ENCODE data around the gene PCK1. TPM values are rescaled to one million over a fixed set of nuclear protein-coding genes. Genes with fewer than 3 reads are reported as not detected.

The PCK1 gene
- total RNA-seq, 1 experiment from 2014 or later, result 0.21 TPM

DNA sequence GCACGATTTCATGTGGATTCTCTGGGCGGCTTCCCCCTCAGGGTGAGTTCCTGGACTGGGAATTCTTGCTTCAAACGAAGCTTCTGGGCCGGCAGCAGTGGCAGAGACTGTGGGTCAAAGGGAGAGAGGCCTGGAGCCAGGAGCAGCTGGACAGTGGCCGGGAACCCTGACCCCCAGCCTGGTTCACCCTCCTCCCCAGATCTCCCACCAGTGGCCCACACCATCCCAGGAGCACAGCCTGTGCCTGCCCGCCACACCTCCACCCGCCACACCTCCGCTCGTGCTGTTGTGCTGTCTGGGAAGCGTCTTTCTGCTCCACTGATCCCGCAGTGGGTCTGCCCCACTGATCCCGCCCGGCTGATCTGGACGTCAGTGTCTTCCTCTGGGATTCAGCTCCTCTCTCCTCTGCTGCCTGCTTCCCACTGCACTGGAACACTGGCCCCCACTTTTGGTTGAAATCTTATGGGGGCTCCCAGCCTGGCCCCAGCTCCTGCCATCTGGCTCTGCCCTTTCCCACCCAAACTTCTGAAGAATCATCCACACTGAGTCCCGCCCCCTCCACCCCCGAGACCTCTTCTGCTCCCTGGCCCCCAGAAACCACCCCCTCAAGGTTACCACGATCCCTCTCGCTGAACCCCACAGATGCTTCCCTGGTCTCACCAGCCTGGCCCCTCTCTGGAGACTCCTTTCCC, 49.5 kb downstream of the PCK1 start:
- DNase-seq (ENCODE audit: low read depth, low spot score) (no peak), ATAC-seq (no peak)
- intact Hi-C loops (cut with micrococcal nuclease; ENCODE audit: unreplicated experiment), result no loop called here
- Histone ChIP-seq H3K27me3 (ENCODE audit: control insufficient read depth, insufficient read depth, low read length) (no peaks in the 10 kb centered on the region), H3K4me3 (ENCODE audit: low read depth in 2 of 2, low read length in 2 of 2) (no peak overlapping the region), H3K4me1 (ENCODE audit: control insufficient read depth, insufficient read depth, low read length) (no peaks in the 10 kb centered on the region; the same call in 1 of the 2 replicates), H3K27ac (ENCODE audit: low read length) (no peak overlapping the region), H3K36me3 (ENCODE audit: control insufficient read depth, insufficient read depth, low read length) (no peaks in the 10 kb centered on the region), H3K9me3 (ENCODE audit: control insufficient read depth, insufficient read depth, low read depth, low read length) (no peaks in the 10 kb centered on the region)
- BruUV-seq (replicated peaks), result no TSS peak
- CTCF ChIA-PET, result no interaction called here
- TF ChIP-seq, protein P1, sequence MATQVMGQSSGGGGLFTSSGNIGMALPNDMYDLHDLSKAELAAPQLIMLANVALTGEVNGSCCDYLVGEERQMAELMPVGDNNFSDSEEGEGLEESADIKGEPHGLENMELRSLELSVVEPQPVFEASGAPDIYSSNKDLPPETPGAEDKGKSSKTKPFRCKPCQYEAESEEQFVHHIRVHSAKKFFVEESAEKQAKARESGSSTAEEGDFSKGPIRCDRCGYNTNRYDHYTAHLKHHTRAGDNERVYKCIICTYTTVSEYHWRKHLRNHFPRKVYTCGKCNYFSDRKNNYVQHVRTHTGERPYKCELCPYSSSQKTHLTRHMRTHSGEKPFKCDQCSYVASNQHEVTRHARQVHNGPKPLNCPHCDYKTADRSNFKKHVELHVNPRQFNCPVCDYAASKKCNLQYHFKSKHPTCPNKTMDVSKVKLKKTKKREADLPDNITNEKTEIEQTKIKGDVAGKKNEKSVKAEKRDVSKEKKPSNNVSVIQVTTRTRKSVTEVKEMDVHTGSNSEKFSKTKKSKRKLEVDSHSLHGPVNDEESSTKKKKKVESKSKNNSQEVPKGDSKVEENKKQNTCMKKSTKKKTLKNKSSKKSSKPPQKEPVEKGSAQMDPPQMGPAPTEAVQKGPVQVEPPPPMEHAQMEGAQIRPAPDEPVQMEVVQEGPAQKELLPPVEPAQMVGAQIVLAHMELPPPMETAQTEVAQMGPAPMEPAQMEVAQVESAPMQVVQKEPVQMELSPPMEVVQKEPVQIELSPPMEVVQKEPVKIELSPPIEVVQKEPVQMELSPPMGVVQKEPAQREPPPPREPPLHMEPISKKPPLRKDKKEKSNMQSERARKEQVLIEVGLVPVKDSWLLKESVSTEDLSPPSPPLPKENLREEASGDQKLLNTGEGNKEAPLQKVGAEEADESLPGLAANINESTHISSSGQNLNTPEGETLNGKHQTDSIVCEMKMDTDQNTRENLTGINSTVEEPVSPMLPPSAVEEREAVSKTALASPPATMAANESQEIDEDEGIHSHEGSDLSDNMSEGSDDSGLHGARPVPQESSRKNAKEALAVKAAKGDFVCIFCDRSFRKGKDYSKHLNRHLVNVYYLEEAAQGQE (IDR thresholded peaks at IDR 0.05; ENCODE audit: insufficient read depth in 1 of 2, low read depth in 2 of 2, low read length in 1 of 2), result no peak
- TF ChIP-seq, protein P2, sequence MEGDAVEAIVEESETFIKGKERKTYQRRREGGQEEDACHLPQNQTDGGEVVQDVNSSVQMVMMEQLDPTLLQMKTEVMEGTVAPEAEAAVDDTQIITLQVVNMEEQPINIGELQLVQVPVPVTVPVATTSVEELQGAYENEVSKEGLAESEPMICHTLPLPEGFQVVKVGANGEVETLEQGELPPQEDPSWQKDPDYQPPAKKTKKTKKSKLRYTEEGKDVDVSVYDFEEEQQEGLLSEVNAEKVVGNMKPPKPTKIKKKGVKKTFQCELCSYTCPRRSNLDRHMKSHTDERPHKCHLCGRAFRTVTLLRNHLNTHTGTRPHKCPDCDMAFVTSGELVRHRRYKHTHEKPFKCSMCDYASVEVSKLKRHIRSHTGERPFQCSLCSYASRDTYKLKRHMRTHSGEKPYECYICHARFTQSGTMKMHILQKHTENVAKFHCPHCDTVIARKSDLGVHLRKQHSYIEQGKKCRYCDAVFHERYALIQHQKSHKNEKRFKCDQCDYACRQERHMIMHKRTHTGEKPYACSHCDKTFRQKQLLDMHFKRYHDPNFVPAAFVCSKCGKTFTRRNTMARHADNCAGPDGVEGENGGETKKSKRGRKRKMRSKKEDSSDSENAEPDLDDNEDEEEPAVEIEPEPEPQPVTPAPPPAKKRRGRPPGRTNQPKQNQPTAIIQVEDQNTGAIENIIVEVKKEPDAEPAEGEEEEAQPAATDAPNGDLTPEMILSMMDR (IDR thresholded peaks at IDR 0.05), result no peak
- no peak for TF ChIP-seq TCF7L2 (IDR thresholded peaks at IDR 0.05; ENCODE audit: low read depth, low read length)
- TF ChIP-seq POLR2AphosphoS5 (IDR thresholded peaks at IDR 0.05; ENCODE audit: low read depth, low read length), result no peak
- POLR2A ChIA-PET, result no interaction called here
- in situ Hi-C loops (cut with HindIII; ENCODE audit: low pct_unique_long_range_greater_than_20kb, low sequenced_read_pairs), result no loop called here

DNA sequence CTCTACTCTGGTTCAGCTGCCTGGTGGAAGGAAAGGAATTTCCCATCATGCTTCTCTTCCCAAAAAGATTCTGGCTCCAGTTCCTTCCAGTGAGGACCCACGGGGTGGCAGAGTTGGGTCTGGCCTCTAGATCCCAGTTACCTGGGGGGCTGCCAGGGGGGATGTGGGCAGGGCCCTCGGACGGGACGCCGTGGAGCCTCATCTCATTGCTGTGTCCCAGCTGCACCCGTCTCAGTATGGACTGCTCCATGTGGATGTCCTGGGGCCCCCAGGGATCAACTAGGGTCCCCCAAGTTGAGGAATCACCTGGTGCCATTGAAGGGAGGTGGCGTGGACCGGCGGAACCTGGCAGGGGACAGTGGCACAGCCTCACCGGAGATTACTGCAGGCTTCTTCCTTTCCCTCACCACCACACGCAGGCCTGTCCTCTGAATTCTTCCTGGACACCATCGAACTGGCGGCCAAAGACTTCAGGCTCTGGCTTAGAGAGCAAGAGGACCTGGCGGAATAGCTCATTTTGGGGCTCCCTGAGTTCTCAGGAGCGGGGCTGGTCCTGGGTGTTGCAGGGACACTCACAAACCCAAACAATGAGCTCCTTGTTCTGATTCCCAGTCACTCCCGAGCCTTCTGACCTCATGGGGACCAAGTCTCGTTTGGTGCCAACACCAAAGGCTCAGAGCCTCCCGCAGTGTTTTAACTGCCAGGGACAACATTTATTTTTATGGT, 50.8 kb downstream of the PCK1 start:
- no peak overlapping the region for H3K4me3 ChIP-seq (ENCODE audit: low read depth in 2 of 2, low read length in 2 of 2)
- POLR2A ChIA-PET, result no interaction called here
- in situ Hi-C loops (cut with HindIII; ENCODE audit: low pct_unique_long_range_greater_than_20kb, low sequenced_read_pairs) (no loop called here), intact Hi-C loops (cut with micrococcal nuclease; ENCODE audit: unreplicated experiment) (no loop called here)
- H3K27me3 ChIP-seq (ENCODE audit: control insufficient read depth, insufficient read depth, low read length), result no peaks in the 10 kb centered on the region
- no TSS peak for BruUV-seq (replicated peaks)
- no peak; the same call in 1 of the 2 replicates for ATAC-seq
- no peaks in the 10 kb centered on the region; the same call in 1 of the 2 replicates for H3K4me1 ChIP-seq (ENCODE audit: control insufficient read depth, insufficient read depth, low read length)
- H3K27ac ChIP-seq (ENCODE audit: low read length), result no peak overlapping the region
- no peak for DNase-seq (ENCODE audit: low read depth, low spot score)
- CTCF ChIA-PET, result no interaction called here
- TF ChIP-seq, protein P2 (IDR thresholded peaks at IDR 0.05), result no peak
- no peak for TF ChIP-seq SIN3A (IDR thresholded peaks at IDR 0.05; ENCODE audit: borderline replicate concordance, insufficient read depth, low read depth, low read length)
- no peak for TF ChIP-seq TCF7L2 (IDR thresholded peaks at IDR 0.05; ENCODE audit: low read depth, low read length)
- TF ChIP-seq, protein P1 (IDR thresholded peaks at IDR 0.05; ENCODE audit: insufficient read depth in 1 of 2, low read depth in 2 of 2, low read length in 1 of 2), result no peak
- no peak for TF ChIP-seq POLR2AphosphoS5 (IDR thresholded peaks at IDR 0.05; ENCODE audit: low read depth, low read length)
- no peaks in the 10 kb centered on the region for H3K36me3 ChIP-seq (ENCODE audit: control insufficient read depth, insufficient read depth, low read length)
- no peaks in the 10 kb centered on the region for H3K9me3 ChIP-seq (ENCODE audit: control insufficient read depth, insufficient read depth, low read depth, low read length)

All from Panc1 (cell line).